Gastroesophageal sphincter (tissue), 3 donors: ENCODE measurements around the gene C3orf80.

ENCODE experiments used
- EP300 ChIP-seq: sonication (generic); formaldehyde crosslinking; IDR thresholded peaks from one replicate; pipeline ENCODE4 v1.6.1; 2017; ENCODE audit warnings: antibody characterized with exemption, mild to moderate bottlenecking
- POLR2A ChIP-seq, 2 donors: fragments of 450-650 bp; IDR thresholded peaks; one replicate each; pipeline ENCODE4 v1.6.1; 2017; ENCODE audit warnings: antibody characterized with exemption in 2 of 2, mild to moderate bottlenecking in 2 of 2, moderate library complexity in 1 of 2
- TF ChIP-seq, protein P1 (sequence below), 4 experiments: fragments of 200-600 bp in 2 of 4; fragments of 450-650 bp in 2 of 4; sonication (generic) in 1 of 4; IDR thresholded peaks; one replicate each; pipeline ENCODE4 v1.5.1; 2017 to 2019; ENCODE audit warnings: antibody characterized with exemption in 4 of 4, mild to moderate bottlenecking in 2 of 4, moderate library complexity in 2 of 4

DNA sequence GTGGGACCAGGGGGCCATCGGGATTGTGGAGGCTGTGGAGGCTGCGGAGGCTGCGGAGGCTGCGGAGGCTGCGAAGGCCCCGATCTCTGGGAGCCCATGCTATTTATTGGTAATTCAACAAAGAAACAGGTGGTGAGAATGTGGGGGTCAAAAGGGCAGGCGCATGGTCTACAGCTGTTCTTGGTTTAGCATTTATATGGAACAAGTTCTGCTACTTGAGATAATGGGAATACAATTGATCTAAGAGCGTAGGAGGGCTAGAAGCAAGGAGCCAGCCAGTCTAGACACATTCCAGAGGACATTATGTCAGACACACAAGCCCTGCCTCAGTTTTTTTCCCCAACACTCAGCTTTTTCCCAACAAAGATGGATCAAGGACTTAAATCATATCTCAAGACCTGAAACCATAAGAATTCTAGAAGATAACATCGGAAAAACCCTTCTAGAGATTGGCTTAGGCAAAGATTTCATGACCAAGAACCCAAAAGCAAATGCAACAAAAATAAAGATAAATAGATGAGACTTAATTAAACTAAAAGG lies 20.1 kb downstream of the C3orf80 start:
- TF ChIP-seq, protein P1, sequence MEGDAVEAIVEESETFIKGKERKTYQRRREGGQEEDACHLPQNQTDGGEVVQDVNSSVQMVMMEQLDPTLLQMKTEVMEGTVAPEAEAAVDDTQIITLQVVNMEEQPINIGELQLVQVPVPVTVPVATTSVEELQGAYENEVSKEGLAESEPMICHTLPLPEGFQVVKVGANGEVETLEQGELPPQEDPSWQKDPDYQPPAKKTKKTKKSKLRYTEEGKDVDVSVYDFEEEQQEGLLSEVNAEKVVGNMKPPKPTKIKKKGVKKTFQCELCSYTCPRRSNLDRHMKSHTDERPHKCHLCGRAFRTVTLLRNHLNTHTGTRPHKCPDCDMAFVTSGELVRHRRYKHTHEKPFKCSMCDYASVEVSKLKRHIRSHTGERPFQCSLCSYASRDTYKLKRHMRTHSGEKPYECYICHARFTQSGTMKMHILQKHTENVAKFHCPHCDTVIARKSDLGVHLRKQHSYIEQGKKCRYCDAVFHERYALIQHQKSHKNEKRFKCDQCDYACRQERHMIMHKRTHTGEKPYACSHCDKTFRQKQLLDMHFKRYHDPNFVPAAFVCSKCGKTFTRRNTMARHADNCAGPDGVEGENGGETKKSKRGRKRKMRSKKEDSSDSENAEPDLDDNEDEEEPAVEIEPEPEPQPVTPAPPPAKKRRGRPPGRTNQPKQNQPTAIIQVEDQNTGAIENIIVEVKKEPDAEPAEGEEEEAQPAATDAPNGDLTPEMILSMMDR (IDR thresholded peaks at IDR 0.05), result no peak
- TF ChIP-seq POLR2A (IDR thresholded peaks at IDR 0.05) (no peak), EP300 (no peak)
